22Rv1 (cell line): ENCODE data around the gene LASP1NB.

ENCODE experiments used
- H3K27ac ChIP-seq: fragments of 450-650 bp; 2 replicates; pipeline ENCODE4 v1.5.1; 2017
- ZFX ChIP-seq: fragments of 450-650 bp; IDR thresholded peaks from 2 replicates; pipeline ENCODE4 v1.6.1; 2017; ENCODE audit warnings: antibody characterized with exemption, borderline replicate concordance
- TF ChIP-seq, protein P1 (sequence below): fragments of 450-650 bp; IDR thresholded peaks from 2 replicates; pipeline ENCODE4 v1.5.1; 2017; ENCODE audit warnings: mild to moderate bottlenecking

LASP1NB gene

GRCh38 chr17:38925263-38925995 lies at the start of gene LASP1NB:
LASP1NB (plus strand) TSS chr17:38925614.
- no peak within 1 kb of the TSS for H3K27ac ChIP-seq
- TF ChIP-seq, protein P1, sequence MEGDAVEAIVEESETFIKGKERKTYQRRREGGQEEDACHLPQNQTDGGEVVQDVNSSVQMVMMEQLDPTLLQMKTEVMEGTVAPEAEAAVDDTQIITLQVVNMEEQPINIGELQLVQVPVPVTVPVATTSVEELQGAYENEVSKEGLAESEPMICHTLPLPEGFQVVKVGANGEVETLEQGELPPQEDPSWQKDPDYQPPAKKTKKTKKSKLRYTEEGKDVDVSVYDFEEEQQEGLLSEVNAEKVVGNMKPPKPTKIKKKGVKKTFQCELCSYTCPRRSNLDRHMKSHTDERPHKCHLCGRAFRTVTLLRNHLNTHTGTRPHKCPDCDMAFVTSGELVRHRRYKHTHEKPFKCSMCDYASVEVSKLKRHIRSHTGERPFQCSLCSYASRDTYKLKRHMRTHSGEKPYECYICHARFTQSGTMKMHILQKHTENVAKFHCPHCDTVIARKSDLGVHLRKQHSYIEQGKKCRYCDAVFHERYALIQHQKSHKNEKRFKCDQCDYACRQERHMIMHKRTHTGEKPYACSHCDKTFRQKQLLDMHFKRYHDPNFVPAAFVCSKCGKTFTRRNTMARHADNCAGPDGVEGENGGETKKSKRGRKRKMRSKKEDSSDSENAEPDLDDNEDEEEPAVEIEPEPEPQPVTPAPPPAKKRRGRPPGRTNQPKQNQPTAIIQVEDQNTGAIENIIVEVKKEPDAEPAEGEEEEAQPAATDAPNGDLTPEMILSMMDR, result no peak
- no peak for TF ChIP-seq ZFX

- TF ChIP-seq, protein P1, result no peak
- no peak for TF ChIP-seq ZFX
- H3K27ac ChIP-seq, result no peak overlapping the region
Measured at GRCh38 chr17:38877130-38877851, 48.1 kb upstream of the LASP1NB start.

DNA sequence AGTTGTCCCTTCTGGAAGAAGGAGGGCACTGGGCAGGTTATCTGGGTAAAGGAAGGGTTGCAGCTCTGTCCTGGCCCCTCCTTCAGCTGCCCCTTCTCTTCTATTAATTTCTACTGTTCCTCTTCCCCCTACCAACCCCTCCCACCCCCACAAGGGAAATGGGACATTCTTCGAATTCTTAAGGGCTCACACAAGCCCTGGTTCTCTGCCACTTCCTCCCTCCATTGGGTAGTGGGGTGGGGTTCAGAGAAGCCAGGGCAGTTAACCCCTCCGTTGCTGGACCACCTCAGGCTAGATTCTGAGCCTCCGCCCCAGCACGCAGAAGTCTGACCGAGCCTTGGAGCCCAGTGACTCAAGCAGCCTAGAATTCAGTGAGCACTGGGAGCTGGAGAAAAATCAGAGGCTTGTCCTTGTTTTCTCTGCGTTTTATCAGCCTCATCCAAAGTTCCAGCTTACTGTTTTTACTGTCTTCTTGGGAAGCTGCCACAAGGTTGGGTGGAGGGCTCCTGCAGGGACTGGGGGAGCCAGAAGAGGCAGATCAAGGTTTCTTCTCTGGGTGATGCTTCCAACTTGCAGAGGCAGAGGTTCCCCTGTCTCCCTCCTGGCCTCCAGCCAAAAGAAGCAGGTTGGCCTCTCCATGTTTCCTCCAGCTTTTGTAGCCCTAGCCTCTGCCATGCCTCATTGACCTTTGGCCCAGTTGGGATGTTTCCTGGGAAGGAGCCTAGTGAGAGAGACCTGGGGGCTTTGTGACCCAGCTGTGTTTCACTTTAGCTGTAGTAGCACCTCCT lies 45.3 kb upstream of the LASP1NB start:
- no peak overlapping the region for H3K27ac ChIP-seq
- TF ChIP-seq, protein P1, result no peak
- TF ChIP-seq ZFX, result no peak

DNA sequence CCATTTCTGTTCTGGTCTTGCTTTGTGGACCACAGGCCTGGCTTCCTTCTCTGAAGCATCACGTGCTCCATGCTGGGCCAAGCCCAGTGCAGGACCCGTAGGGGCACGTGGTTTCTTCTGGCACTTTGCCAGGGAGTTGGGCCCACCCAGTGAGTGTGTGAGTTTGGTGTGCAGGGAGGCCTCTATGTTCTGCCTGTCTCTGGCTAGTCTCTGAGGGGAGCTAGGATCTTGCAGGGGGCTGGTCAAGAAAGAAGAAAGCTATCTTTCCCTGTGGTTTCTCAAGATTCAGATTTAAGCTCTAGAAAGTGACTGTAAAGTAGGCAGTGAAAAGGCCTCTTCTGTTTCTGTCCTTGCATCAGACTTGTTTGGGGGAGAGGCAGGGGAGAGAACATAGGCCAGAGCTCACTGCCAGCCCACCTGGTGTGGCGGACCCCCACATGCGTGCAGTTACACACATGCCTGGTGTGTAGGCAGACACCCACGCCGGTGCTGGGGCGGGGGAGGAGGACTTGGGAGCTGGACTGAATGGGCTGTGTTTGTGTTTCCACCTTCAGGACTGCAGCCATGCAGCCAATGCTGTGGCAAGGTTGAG lies 43.7 kb upstream of the LASP1NB start:
- TF ChIP-seq, protein P1, result no peak
- TF ChIP-seq ZFX, result no peak
- H3K27ac ChIP-seq, result peak overlapping the region; percentile 17; the same call in 1 of the 2 replicates

DNA sequence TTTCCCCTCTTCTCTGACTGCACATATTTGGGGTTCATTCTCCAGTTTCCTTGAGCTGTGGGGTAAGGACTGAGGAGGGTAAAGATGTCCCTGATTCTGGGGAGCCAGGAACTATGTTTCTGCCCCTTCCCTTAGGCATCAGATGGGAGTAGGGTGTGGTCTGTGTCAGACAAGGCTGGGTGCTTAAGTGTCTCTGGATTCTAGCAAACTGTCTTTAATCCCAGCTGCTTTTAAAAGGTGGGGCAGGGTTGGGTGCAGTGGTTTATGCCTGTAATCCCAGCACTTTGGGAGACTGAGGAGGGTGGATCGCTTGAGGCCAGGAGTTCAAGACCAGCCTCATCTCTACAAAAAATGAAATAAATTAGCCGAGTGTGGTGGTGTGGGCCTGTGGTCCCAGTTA lies 42.5 kb upstream of the LASP1NB start:
- H3K27ac ChIP-seq, result no peak overlapping the region
- TF ChIP-seq ZFX, result no peak
- TF ChIP-seq, protein P1, result no peak

- no peak overlapping the region for H3K27ac ChIP-seq
- TF ChIP-seq, protein P1, result no peak
- no peak for TF ChIP-seq ZFX
Measured at GRCh38 chr17:38883592-38884526, 41.6 kb upstream of the LASP1NB start.
